Caki2 (cell line): Measurements from ENCODE around the gene ADRA2A. TPM values are rescaled to one million over a fixed set of nuclear protein-coding genes. Genes with fewer than 3 reads are reported as not detected.
A peak's percentile ranks its signal among the peaks of the same experiment; 100 is the strongest.

Experiments used
- DNase-seq: peaks from one replicate; pipeline ENCODE4 v3.0.0-alpha.2; 2015; ENCODE audit warnings: low read depth
- in situ Hi-C: cut with HindIII; loops from 2 replicates; pipeline ENCODE4 v1.10.0; 2016; ENCODE audit warnings: low sequenced_read_pairs, low pct_unique_long_range_greater_than_20kb, mixed read lengths
- total RNA-seq: library from RNA; depleted of rRNA; stranded (reverse); fragments of >200 nt; shearing (Covaris generic); gene quantifications from 2 replicates; pipeline ENCODE4 v1.2.3, GENCODE V29; 2014; ENCODE audit warnings: low replicate concordance; rRNA removed

Gene ADRA2A
- total RNA-seq, 1 experiment from 2014 or later: not detected

DNA sequence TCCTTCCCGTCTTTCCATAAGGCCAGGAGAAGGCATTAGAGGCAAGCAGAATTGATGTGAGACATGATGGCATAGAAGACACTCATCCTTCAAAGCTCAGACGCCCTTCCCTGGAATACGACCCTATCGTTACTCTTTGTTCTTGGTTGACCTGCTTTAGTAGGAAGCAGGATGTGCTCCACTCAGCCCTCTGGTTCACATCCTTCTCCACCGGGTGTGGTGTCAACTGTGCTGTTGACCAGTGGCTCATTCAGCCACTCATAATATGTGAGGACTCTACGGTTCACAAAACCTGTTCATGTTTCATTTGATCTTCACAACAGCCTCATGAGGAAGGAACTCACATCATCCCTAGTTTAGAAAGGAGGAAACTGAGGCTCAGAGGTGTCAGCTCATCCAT is 47.1 kb downstream of the ADRA2A start:
- DNase-seq: no peak
- in situ Hi-C loops: no loop called here

DNA sequence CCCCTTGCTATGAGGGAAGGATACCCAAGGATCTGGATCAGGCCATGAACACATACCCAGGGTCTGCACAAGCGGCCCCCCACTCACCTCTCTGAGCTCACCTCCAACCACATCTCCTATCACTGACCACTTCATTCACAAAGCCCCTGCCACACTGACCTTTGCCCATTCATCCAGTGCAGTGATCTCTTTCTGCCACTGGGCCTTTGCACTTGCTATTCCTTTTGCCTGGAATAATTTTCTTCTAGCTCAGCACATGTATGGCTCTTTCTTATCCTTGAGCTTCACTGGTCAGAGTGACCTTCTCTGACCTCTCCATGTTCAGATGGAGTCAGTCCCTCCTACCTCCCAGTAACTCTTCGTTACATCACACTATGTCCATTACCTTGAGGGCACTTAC is 48.3 kb downstream of the ADRA2A start:
- no peak for DNase-seq

DNA sequence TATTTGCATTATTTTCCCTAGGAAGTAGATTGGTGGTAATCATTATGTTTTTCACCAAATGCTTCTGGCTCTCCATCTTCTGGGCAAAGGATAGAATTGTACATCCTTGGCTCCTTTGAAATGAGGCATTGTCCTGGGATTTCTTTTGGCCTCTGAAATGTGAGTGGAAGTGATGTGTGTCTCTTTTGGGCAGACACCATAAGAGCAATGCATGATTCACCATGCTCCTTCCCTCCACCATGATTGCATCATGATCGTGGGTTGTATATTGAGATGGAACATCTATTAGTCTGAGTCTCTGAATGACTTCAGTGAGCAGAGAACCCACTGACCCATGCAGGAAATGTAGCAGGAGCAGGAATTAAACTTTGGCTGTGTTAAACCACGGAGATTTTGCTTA is 49.2 kb downstream of the ADRA2A start:
- peak; percentile 2 for DNase-seq
- in situ Hi-C loops: no loop called here

More for the DNA sequence above, 48.3 kb downstream of the ADRA2A start:
- in situ Hi-C loops: no loop called here

DNA sequence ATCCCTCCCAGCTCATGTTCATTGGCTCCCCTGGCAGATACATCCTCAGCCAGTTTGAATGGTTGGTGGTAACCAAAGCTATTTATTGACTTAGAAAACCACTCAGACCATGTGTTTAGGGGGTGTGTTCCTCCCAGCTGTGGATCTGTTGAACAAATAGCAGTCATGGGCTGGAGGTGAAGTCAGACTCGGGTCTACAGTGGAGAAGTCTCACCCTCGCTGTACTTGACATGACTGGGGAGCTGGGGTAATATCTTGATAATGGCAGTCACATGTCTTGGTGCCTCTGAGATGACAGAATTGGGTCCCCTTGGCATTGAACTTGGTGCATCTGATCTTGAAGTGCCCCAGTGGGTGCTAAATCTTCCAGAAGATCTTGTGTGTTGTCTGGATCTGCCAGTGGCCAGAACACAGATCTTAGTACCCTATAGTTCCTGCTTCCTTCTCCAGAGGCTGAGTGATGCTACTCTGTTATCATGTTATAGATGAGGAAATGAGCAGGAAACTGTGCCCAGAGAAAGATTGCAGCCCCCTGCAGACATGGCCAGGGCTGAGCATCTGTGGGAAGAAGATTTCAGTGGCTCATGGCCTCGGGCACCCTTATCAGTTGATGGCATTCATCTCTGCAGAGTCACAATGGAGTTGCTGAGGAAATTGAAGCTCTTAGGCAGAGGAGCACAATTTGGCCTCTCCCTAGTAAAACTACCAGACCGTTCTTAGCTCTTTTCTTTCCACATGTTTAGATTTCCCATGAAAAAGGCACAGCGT is 50.4 kb downstream of the ADRA2A start:
- DNase-seq: no peak
- in situ Hi-C loops: no loop called here

DNA sequence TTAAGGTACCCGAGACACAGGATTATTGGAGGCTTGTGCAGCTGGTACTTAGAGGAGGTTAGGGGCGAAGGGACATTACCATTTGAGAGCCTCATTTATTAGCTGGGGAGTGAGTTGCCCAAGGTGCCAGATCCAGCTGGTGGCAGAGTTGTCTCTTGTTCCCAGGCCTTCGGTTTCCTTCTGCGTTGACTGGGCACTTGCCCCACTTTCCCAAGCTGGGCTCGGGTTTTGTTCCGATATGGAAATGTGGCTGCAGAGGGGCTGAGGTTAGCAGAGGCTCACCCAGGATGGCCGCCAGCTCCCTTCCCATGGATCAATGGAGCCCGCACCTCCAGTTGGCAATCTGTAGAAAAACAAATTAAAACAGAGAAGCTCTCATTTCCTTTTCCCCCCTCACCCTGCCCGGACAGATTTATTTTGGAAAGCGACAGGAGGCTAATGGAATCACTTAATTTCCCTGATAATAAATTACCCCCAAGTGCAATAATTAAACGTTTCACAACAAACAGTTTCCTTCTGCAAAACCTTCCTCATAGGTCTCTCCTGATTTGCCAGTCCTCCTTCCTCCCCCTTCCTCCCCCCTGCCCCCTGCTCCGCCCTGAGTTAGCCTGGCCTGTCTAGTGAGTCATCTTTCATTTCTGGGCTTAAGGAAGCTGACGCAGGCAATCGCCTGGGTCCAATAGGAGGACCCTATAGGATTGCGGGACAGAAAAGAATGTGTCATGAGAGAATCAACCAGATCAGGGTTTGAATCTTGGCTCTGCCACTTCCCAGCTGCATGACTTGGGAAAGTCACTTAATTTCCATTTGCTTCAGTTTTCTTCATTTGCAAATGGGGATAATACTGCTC is 51.7 kb downstream of the ADRA2A start:
- DNase-seq: peak; percentile 56
- in situ Hi-C loops: no loop called here

DNA sequence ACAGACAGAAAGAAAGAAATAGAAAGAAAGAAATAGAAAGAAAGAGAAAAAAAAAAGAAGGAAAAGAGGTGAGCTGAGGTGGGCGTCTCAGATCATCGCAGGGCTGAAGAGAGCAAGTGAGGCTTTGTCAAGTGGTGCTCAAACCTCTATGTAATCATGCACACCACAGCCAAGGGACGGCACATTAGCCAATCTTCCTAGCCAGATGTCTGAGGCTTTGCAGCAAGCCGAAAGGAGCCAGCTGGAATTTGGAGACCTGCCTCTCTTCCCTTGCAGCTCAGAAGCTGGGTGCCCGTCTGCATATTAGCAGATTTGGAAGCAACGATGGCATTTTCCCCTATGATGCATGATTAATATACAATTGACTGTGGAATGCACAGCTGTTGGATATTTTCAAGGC is 52.5 kb downstream of the ADRA2A start:
- in situ Hi-C loops: no loop called here

DNA sequence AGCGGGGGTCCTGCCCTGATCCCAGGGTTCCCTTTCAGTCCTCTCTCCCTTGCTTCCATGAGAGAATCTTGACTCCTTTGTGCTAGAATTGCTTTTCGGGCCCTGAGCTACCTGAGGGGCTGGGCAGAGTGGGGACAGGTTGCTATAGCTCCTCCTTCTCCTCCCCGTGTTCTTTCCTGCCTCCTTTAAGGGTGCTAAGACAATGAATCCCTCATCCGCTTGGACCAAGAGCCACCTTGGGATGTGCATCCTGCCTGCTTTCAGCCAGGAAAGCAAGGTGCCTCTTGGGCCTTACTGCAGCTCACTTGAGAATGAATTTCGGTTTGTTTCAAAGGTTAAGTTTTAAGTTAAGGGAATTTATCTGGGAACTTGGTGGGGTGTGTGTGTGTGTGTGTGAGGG is 53.6 kb downstream of the ADRA2A start:
- DNase-seq: no peak
- in situ Hi-C loops: no loop called here

More for the DNA sequence above, 52.5 kb downstream of the ADRA2A start:
- DNase-seq: no peak

Other genes starting within 250 kb of the ADRA2A start
- gene PDCD4, start 205.1 kb upstream of the ADRA2A start, total RNA-seq: 9.4 and 21.7 TPM in 2 replicates
- 12.3 and 32.9 TPM in 2 replicates for gene BBIP1, start 157.8 kb upstream of the ADRA2A start, total RNA-seq
- gene SHOC2, start 157.4 kb upstream of the ADRA2A start, total RNA-seq: 14.3 and 17.9 TPM in 2 replicates